HG03342 (cell line): Measurements from ENCODE around the gene PTK6.

Source experiments
- ATAC-seq: cut with Tn5 transposase; IDR thresholded peaks from one replicate; pipeline ENCODE4 v1.9.1; 2021; ENCODE audit warnings: mild to moderate bottlenecking, moderate library complexity; ENCODE audit not compliant: unreplicated experiment

PTK6 gene

GRCh38 chr20:63532449-63532971 is 4.7 kb downstream of the PTK6 start:
- no peak for ATAC-seq

DNA sequence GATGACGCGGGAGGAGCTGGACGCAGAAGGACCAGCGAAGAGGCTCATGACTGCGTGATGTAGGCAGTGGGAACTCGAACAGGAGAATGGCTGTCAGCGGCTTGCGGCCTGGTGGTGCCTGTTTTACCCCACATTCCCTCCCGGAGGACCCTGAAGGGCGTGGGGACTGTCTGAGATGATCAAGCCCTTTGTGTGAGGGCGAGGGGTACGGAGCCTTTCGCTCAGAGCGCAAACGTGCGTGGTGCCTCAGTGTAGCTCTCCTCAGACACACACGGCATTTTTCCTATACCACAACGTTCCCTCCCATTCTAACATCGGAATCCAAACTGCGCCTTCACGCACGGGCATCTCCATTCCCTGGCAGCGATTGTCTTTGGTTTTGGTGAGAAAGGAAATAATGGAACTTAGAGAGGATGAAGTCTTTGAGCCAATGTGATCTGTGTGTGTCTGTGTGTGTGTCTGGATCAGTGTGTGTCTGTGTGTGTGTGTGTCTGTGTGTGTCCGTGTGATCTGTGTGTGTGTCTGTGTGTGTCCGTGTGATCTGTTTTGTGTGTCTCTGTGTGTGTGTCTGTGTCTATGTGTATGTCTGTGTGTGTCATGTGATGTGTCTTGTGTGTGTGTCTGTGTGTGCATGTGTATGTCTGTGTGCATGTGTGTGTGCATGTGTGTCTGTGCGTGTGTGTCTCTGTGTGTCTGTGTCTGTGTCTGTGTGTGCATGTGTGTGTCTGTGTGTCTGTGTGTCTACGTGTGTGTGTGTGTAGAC is 5.3 kb downstream of the PTK6 start:
- ATAC-seq, result no peak

DNA sequence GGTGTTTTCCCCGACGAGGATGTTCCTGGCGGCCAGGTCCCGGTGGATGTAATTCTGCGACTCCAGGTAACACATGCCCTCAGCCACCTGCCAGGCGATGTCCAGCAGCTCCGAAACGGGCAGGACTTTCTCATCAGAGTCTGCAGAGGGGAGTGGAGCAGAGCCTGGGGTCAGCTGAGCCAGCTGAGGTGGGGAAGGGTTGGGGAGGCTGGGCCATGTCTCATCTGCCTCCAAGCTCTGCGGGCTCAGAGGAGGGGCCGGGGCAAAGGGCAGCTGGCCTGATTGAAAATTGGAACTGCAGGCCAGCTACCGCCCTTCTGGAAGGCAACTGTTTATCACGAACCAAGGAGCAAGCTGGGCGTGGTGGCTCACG is 6.4 kb downstream of the PTK6 start:
- no peak for ATAC-seq

GRCh38 chr20:63529861-63530787 is 7.1 kb downstream of the PTK6 start:
- ATAC-seq, result no peak

DNA sequence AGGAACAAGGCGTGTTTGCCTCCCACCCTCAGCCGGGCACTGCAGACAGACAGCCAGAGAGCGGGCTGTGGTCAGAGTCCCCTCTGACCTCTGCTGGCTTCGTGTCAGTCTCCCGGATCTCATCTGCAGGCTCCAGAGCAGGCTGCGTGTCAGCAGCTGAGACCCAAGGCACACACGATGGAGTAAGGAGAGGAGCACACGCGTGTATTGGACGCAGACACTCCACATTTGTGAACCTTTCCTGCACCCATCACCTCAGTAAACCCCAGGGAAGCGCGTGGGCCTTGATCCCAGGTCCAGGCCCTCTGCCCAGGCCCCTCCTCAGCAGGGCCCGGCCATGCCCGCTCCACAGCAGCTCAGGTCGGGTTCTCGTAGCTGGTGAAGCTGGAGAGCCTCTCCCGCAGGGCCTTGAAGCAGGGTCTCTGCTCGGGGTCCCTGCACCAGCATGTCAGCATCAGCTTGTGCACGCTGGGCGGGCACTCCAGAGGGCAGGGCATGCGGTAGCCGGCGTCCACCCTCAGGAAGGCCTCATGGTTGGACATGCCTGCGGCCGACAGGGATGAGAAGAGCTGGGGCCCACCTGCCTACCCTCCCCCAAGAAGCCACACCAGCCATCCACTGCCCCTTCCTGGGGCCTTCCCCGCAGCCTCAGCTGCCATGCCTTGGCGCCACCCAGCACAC is 7.9 kb downstream of the PTK6 start:
- no peak for ATAC-seq

DNA sequence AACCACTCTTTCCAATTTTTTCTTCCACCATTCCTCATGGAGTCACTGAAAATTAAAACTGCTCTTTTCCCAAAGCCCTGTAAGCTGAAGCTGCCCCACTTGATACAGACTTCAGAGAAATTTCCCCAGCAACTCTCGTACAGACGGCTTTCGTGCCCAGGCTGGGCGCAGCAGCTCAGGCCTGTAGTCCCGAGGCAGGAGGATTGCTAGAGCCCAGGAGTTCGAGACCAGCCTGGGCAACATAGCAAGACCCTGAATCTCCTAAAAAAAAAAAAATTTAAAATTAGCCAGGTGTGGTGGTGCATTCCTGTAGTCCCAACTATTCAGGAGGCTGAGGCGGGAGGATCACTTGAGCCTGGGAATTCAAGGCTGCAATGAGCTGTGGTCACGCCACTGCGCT is 10.0 kb downstream of the PTK6 start:
- ATAC-seq, result no peak

- ATAC-seq, result no peak
Measured at GRCh38 chr20:63525971-63526370, 11.2 kb downstream of the PTK6 start.

DNA sequence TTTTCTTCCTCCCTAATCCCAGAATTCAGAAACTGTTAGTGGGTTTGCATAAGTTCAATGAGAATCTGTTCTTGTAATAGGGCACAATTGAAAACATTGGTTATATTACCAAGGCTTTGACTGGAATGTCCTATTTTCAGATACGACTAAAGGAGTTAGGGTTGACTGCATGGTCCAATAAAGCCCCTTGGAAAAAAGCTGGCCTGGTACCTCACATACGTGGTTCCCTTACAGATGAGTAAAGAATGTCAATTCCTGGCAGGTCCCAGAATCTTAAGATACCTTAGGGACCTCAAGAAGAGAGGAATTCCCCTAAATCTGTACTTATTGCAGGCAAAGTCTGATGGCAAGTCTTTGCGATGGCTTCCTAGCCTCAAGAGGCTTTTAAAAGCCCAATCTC is 12.0 kb downstream of the PTK6 start:
- ATAC-seq, result no peak

GRCh38 chr20:63522981-63523611 is 14.1 kb downstream of the PTK6 start:
- no peak for ATAC-seq

DNA sequence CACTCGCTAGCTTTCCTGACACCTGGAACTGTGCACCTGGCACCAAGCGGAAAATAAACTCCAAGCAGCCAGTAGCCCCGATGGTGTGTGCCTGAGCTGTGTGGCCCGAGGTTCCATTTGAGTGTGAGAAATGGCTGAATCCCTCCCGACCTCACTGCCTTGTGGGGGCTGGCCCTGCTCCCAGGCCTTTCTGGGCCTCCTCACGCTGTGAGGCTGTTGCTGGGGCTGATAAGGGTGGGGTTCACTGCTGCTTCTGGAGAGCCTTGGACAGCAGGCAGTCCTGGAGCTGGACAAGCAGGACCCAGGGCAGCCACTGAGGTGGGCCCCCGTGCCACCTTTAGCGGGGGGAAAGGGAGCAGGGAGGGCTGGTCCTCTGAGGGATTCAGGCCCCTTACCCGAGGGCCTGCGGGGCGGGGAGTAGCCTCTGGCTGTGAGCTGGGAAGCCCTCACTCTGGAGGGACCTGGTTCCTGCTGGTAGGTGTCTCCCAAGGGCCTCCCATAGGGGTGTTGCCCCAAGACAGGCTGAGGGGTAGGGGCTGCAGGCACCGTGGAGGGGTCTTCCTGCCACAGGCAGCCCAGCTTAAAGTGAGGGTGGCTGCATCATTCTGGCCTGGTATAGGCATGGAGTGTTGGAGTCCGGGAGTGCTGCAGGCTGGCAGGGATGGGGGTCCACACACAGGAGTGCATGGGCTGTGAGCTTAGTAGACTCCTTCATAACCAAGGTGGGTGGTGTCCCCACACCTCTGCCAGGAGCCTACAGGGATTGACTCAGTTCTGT is 14.9 kb downstream of the PTK6 start:
- no peak for ATAC-seq

DNA sequence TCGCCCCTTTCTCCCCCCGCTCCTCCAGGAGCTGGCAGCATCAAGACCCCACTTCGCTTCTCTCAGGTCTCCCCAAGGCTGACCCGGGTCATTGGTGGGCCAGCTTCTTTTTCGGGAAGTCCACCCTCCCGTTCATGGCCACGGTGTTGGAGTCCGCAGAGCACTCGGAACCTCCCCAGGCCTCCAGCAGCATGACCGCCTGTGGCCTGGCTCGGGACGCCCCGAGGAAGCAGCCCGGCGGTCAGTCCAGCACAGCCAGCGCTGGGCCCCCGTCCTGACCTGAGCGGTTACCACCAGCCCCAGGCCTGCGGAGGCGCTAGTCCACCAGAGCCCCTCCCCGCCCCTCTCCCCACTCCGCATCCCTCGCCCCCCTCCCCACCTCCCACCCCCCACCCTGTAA is 15.6 kb downstream of the PTK6 start:
- no peak for ATAC-seq

DNA sequence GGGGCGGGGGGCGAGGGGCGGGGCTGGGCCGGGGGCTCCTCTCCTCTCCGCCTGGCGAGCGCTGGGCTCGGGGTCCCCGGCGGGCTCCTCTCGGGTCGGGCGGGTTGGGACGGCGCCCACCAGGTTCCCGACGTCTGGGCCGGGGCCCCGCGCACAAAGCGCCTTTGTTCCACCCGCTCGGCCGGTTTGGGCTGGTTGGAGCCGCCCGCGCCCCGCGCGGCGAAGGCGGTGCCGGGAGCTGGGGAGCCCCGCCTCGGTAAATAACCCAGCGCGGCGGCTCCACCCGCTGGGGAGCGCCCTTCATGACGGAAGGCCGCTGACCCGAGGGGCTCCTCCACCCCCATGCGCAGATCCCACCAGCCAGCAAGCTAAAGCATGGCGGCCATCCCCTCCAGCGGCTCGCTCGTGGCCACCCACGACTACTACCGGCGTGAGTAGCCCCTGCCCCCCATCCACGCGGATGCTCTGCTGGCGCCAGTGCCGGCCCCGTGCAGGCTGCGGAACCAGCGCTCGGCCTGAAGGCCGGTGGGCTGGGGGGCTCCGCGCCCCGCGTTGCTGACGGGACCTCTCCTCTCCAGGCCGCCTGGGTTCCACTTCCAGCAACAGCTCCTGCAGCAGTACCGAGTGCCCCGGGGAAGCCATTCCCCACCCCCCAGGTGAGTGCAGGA is 16.1 kb downstream of the PTK6 start:
- peak; percentile 40 for ATAC-seq

DNA sequence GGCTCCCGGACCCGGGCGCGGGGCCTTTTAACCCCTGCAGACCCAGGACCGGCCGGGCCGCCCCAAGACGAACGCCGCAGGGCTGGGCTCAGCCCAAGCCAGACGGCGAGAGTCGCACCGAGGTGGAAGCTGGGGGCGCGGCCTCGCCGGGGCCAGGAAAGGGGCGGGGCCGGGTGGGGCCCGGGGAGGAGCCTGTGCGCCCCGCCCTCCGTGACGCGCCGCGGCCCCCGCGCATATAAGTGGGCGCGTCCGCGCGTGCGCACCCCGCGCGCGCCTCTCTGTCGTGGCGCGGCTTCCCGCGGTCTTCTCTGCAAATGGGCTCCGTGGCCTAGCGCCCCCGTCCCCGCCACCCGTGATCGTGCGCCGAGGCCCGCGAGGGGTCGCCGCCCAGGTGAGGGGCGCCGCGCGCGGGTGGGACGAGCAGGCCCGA is 16.7 kb downstream of the PTK6 start, which contains the start of gene PPDPF:
Gene PPDPF, plus strand, starts transcription at position 262 of the 430 bp plus-strand sequence. CDS start 544 bp downstream, outside the sequence.
- ATAC-seq, result peak; percentile 57

- peak; percentile 35 for ATAC-seq
Measured at GRCh38 chr20:63519668-63520503, 17.3 kb downstream of the PTK6 start.

GRCh38 chr20:63518946-63519667 is 18.1 kb downstream of the PTK6 start:
- no peak for ATAC-seq

DNA sequence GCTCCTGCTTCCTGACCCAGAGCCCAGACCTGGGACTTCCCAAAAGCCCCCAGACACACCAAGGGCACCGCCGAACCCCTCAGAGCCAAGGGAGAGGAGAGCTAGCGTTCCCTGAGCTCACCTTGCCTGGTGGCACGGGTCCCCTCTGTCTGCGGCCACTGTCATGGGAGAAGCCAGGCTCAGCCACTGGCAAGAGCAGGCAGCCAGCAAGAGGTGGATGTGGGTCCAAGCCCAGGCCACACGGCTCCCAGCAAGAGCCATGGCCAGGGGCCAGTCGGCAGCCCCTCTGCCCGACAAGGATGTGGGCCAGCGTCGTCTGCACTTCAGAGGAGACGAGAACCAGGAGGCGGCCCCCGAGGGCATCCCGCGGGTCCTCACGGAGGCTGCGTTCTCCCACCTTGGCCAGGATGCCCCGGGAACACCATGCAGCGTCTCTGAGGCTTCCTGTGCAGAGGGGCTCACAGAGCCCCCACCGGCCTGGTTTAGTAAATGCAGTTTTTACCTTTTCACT is 18.8 kb downstream of the PTK6 start:
- no peak for ATAC-seq
